ENCODE results near the gene HOXD10. TPM values are rescaled to one million over a fixed set of nuclear protein-coding genes. Genes with fewer than 3 reads are reported as not detected.

The HOXD10 gene
- total RNA-seq, 4 donors from 2014 or later, result 0.56 to 1.1 (median 0.56) TPM; not detected in 1

GRCh38 chr2:176092270-176093144 is 24.1 kb upstream of the HOXD10 start, which contains the start of gene HOXD13:
HOXD13 (plus strand) TSS chr2:176092721; CDS start chr2:176092891, 170 bp downstream.
- no peak for TF ChIP-seq CTCF (IDR thresholded peaks at IDR 0.05)
- DNase-seq (ENCODE audit: low spot score), result no peak

DNA sequence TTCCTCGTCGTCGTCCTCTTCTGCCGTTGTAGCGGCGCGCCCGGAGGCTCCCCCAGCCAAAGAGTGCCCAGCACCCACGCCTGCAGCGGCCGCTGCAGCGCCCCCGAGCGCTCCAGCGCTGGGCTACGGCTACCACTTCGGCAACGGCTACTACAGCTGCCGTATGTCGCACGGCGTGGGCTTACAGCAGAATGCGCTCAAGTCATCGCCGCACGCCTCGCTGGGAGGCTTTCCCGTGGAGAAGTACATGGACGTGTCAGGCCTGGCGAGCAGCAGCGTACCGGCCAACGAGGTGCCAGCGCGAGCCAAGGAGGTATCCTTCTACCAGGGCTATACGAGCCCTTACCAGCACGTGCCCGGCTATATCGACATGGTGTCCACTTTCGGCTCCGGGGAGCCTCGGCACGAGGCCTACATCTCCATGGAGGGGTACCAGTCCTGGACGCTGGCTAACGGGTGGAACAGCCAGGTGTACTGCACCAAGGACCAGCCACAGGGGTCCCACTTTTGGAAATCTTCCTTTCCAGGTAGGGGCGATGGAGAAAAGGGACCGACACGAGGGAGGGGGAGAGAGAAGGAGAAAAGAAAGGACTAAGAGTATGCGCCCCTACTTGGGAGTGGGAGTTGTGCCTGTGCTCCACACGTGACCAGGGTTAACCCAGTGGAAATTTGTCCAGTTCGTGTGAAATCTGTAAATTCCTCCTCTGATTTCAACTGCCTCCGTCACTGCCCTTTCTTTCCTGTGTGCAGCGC is 23.3 kb upstream of the HOXD10 start:
- no peak for TF ChIP-seq CTCF (IDR thresholded peaks at IDR 0.05)
- ATAC-seq (ENCODE audit: low FRiP score), result no peak
- DNase-seq (ENCODE audit: low spot score), result no peak

More at GRCh38 chr2:176092270-176093144, 24.1 kb upstream of the HOXD10 start, which contains the start of gene HOXD13:
- ATAC-seq (ENCODE audit: low FRiP score), result peak; percentile 18

GRCh38 chr2:176093898-176094249 is 22.7 kb upstream of the HOXD10 start:
- no peak for ATAC-seq (ENCODE audit: low FRiP score)
- no peak for TF ChIP-seq CTCF (IDR thresholded peaks at IDR 0.05)
- no peak for DNase-seq (ENCODE audit: low spot score)

- ATAC-seq (ENCODE audit: low FRiP score) (no peak), DNase-seq (ENCODE audit: low spot score) (no peak)
- no peak for TF ChIP-seq CTCF (IDR thresholded peaks at IDR 0.05)
Observed at GRCh38 chr2:176094349-176094748, 22.2 kb upstream of the HOXD10 start.

DNA sequence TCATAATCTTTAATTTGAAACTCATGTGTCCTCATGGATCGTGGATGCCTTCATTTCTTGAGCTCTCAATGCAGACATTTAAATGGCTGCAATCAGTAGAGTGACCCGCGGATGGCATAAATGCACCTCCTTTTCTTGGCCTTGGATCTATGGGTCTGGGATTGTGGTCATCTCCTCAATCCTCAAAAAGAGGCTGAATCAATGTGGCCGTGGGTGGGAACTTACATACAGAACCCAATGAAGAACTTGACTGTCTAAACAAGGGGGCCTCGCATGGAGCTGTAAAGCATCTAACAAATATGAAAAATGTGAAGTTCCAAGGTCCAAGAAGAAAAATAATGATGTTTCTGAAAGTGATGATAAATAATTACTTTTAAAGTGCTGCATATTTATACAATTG is 21.2 kb upstream of the HOXD10 start:
- no peak for ATAC-seq (ENCODE audit: low FRiP score)
- no peak for DNase-seq (ENCODE audit: low spot score)
- TF ChIP-seq CTCF (IDR thresholded peaks at IDR 0.05), result no peak

GRCh38 chr2:176096243-176096985 is 20.2 kb upstream of the HOXD10 start:
- ATAC-seq (ENCODE audit: low FRiP score), result no peak
- no peak for TF ChIP-seq CTCF (IDR thresholded peaks at IDR 0.05)
- no peak for DNase-seq (ENCODE audit: low spot score)
